Thyroid gland (tissue), 4 donors: ENCODE measurements around the gene SLC25A28.

Experiments used
- CTCF ChIP-seq, 6 experiments: fragments of 200-600 bp in 3 of 6; fragments of 450-650 bp in 3 of 6; sonication (generic) in 3 of 6; IDR thresholded peaks; one replicate each; pipeline ENCODE4 v1.5.1; 2016 to 2019; ENCODE audit warnings: antibody characterized with exemption in 6 of 6, mild to moderate bottlenecking in 2 of 6, inconsistent platforms in 1 of 6, moderate library complexity in 1 of 6
- POLR2A ChIP-seq, 2 donors: fragments of 450-650 bp; IDR thresholded peaks; one replicate each; pipeline ENCODE4 v1.6.1; 2017; ENCODE audit warnings: antibody characterized with exemption in 2 of 2, mild to moderate bottlenecking in 2 of 2, moderate library complexity in 1 of 2

GRCh38 chr10:99633832-99634231 lies 13.6 kb upstream of the SLC25A28 start:
- TF ChIP-seq CTCF (IDR thresholded peaks at IDR 0.05) (no peak), POLR2A (IDR thresholded peaks at IDR 0.05) (no peak)
